Activated CD8-positive, alpha-beta memory T cell treated with anti-CD3 and anti-CD28 coated beads for 48 hours (primary cell): ENCODE results near the gene SLC22A23.

ENCODE experiments used
- DNase-seq, 3 experiments: peaks; one replicate each; pipeline ENCODE4 v3.0.0-alpha.2; 2020; ENCODE audit warnings: low read depth in 2 of 3, low spot score in 2 of 3

Gene SLC22A23

DNA sequence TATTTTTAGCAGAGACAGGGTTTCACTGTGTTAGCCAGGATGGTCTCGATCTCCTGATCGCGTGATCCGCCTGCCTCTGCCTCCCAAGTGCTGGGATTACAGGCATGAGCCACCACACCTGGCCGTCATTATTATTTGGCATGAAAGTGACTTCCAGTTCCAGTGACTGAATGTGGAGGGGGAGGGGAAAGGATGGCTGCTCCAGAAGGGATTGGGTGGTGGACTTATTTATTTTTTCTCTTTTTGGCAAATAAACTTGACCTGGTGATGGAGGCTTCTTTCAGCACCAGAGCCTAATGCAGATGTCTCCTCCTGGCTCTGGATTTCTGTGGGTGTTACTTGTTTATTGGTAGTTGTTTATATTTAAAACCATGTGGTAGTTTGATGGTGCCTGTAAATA, 16.9 kb upstream of the SLC22A23 start:
- DNase-seq: no peak

DNA sequence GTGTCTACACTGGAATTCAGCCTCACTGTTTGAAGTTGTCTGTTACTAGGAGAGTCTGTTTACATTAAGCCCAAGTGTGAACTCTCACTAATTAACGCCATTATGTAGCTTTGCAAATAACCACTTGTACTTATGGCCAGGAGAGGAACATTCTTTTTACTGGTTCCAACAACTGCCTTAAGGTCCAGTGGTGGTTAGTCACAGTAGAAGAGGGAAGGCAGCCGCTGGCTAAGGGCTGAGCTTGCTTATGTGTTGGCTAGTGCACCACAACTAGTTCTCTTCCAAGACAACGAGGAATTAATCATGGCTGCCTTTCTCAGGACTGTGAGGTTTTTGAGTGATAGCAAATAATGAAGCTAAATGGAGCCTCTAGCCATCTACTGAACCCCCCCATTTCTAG, 14.9 kb upstream of the SLC22A23 start:
- no peak for DNase-seq

DNA sequence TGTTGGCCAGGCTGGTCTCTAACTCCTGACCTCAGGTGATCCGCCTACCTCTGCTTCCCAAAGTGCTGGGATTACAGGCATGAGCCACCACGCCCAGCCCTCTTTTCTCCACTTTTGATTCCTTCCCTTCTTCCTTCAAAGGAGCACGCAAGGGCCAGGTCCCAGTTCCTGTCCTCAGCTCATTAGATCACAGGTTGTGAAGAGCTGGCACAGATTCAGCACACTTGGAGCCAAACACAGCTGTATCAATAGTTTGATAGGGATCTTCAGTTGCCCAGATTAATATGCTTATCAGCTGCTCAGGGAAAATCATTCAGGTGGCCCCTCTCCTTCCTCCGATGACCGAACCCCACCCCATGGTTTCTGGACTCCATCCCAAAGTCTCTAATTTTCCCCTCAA, 14.4 kb upstream of the SLC22A23 start:
- DNase-seq: no peak

DNA sequence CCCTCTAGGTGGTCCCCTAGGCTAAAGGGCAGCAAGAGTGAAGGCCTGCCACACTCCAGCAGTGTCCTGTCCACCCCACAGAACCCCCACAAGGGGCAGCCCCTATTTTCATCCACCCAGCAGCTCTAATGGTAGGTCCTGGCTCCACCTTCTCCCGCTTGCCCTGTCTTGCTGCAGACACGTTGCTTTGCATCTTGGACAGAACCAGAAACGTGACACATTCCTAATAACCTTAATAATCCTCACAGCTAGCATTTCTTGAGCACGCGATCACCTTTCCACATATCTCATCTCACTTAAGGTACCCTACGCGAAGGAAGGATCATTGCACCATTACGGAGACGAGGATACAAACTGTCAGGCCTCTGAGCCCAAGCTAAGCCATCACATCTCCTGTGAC, 11.7 kb upstream of the SLC22A23 start:
- DNase-seq: no peak

DNA sequence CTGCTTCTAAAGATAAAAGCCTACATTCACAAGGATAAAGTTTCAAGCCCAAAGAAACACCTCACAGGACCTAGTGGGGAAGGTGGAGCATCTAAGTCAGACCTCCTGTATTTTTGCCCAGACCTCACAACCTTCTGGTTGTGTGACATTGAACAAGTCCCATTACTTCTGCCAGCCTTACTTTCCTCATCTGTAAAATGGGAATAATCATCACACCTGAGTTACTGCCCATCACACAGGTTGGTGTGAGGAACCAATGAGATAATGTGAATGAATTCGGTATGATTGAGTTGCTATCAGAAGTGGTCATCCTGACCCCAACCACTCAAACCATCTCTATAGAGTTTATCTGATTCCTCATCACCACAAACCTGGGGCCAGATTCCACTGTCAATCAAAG, 11.1 kb upstream of the SLC22A23 start:
- DNase-seq: no peak

DNA sequence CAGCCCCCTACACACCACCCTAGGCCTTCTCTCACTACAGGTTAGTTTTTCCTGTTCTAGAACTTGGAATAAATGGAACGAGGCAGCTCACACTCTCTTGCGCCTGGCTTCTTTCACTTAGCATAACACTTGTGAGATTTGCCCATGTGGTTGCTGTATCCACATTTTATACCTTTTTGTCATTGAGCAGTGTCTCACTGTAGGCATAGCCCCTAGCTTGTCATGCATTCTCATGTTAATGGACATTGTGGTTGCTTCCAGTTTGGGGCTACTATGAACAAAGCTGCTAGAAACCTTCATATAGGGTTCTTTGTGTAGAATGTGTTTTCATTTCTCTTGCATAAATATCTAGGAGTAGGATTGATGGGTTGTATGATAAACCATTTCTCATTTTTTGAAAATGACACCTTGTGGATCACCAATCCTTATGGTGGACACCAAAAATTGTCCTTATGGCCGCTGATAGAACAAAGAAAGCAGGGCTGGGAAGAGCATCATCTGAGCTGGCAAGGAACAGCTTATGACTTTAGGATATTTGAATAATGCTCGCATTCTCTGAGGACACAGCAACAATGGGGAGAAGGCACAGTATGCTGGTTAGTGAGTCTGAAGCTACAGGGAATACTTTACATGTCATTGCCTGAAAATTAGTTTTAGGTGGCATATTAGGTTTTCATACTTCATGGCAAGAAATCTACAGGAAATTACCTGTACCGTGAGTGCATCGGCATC, 9.8 kb upstream of the SLC22A23 start:
- no peak for DNase-seq

DNA sequence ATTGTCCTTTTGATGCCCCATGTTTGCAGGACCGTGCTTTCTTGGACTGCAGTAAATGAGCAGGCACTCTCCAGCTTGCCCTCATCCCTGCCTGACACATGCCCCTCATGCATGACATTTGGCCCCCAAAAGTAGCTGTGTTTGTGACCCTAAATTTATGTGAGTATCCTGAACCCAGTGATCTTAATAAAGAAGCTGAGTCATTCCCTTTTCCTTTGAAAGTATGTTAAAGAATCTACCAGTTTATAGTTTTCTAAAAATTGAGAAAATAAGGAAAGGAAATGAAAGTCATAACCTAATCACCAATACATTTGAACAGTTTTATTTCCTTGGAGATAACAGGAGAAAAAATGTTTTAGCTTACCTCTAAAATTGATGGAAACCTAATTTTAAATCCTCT, 3.4 kb upstream of the SLC22A23 start:
- no peak for DNase-seq

DNA sequence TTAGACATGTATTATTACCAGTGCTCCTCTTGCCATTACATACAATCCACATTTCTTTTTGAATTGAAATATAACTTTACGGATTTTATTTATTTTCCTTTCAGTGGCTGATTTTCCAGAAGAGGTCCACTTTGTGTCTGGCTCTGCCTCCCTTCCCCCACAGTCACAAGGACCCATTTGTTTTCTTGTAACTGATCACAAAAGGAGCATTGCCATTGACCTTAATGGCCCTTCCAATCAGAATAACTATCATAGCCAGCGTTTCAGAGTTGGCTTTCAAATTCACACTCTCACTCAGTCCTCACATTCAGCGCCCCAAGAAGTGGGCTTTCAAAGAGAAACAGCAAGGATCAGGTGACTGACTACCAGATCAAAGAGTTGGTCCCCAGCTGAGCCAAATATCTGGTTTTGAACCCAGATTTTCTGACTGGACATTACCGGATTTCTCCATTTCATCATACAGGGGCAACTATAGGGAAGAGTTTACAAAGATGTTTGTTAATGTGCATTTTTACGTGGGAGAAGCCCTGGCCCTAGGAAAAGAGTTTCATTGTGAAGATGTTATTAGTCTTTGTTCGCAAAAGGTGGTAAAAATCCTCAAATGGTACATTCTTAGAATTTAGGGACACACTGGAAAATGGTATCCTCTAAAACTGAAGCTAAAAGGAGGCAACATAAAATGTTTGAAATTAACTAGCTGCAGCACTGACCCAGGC, 2.0 kb upstream of the SLC22A23 start:
- no peak for DNase-seq

DNA sequence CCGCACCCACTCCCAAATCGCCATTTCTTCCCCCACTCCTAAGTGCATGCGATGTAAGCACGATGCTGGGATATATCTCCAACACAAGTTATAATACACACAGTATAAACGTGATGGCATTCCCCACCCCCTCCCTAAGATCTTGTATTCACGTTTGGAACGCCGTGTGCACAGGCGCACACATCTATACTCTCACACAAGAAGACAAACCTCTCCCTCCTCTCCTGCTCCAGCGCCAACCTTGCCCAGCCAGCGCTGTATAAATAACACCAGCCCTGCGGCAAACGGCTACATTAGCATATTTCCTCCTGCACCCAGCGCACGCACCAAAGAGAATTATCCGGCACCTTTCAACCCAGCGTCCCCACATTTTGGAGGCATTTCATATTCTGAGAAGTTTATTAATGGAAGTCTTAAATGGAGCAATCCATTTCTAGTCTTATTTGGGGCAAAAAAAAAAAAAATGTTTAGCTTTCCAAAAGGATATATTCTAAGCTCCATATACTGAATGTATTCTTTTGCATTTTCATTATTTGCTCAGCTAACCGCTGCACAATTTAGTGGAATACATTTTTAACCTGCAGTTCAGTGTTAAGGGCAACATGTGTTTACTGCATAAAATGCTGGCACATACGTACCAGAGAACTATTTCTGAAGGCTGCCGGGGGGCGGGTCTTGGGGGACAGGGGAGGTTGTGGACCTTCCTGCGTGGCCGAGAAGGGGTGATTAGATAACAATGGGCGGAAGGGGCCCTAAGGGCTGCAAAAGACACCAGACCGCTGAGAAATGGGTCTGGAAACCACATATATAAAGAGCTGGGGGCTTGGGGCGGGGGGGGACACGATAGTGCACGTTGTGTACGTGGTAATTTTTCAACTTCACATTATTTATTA, 1.1 kb upstream of the SLC22A23 start:
- DNase-seq: no peak

DNA sequence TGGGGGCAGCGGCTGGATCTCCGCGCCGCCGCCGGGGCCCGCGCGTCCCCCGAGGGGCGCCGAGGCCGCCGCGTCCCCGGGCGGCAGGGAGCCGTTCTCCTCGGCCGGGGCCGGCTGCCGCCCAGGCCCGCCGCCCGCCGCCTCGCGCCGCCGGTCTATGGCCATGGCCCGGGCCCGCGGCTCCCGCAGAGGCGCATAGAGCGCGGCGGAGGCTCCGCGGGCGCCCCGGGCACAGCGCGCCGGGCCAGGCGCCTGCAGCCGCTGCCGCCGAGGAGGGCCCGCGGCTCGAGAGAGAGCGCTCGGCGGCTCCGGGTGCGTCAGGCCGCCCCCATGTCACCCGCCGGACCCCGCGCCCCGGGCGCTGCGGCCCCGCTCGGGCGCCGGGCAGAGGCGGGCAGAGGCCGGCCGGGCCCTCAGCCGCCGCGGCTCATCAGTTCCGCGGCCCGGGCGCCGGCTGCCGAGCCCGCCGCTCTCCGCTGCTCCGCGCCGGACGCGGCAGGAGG, 404 bp downstream of the SLC22A23 start:
- no peak for DNase-seq

DNA sequence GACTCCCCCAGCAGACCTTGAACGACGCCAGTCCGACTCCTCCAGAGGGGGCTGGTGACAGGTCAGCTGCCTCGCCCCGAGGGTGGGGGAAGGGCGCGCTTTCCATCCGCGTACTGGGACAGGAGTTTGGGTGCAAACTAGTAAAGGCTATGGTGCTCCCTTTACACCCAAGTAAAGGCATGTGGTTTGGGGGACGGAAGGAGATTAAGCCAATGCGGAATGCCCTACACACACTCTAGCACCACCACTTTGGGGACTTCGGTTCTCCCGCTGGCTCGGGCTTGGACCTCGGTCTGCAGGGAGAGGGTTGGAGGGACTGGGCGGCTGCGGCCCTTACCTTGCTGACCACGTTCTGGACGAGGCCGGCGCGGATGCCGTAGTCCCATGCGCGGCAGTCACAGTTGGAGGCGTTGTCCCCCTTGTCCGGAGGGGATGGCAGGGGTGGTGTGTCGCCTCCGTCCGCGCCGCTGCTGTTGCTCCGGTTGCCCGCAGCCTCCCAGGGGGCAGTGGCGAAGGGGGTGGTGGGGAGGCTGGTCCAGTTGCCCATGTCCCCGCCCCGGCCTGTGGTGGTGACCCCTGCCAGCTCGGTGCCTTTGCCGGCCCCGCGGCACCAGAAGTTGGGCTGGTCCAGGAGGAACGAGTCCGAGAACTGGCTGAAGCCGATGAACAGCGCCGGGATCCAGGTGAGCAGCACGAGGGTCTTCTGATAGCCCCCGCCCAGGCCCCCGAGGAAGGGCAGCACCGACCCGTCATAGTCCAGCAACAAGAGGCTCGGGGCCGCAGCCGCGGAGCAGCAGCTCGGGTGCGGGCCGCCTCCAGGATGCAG, 1.1 kb downstream of the SLC22A23 start:
- DNase-seq: no peak

DNA sequence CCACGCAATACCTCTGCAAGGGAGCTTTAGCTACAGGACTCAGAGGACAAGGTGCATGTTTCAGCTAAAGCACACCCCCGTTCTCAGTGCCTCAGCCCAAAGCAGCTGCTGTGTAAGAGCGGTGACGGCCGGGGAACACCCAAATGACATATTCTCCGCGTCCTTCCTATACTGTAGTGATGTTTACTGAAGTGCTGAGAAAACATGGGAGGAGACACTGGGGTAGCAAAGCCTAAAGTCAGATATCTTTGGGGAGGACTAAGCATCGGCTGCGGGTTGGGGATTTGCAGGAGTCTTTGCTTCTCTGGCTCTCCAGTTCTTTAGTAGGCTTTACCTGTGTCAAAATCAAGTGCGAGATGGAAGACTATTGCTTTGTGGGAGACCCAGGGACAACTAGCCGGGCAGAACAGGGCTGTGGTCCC, 1.7 kb downstream of the SLC22A23 start:
- no peak for DNase-seq

DNA sequence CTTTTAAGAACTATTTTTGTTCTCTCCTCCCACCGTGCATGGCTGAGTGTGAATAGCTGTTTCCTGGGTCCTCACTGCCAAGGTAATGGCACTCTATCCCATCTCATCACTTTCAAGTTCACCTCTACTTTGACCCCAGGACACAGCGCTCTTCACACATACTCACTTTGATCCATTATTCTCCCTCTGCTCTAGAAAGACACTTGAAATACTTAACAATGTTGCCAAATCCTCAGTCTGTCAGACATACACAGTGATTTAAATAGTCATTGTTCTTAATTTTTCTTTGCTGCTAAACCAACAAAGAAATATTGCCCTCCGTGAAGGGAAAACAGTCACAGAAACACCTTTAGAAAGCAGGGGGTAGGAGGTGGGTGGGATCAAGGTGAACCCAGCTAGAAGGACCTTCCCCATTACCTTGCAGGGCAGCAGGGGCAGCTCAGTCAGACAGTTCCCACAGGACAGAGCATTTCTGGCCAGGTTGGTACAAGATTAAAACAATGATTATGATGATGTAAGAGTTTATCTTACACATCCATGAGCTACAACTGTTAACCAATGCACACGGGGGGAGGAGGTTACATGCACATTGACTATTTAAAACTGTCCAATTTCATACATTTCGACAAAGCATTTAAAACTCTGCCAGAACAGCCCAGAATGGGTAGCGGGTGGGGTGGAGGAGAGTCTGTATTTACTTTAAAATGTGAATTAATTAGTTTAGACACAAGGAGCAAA, 2.4 kb downstream of the SLC22A23 start:
- no peak for DNase-seq

DNA sequence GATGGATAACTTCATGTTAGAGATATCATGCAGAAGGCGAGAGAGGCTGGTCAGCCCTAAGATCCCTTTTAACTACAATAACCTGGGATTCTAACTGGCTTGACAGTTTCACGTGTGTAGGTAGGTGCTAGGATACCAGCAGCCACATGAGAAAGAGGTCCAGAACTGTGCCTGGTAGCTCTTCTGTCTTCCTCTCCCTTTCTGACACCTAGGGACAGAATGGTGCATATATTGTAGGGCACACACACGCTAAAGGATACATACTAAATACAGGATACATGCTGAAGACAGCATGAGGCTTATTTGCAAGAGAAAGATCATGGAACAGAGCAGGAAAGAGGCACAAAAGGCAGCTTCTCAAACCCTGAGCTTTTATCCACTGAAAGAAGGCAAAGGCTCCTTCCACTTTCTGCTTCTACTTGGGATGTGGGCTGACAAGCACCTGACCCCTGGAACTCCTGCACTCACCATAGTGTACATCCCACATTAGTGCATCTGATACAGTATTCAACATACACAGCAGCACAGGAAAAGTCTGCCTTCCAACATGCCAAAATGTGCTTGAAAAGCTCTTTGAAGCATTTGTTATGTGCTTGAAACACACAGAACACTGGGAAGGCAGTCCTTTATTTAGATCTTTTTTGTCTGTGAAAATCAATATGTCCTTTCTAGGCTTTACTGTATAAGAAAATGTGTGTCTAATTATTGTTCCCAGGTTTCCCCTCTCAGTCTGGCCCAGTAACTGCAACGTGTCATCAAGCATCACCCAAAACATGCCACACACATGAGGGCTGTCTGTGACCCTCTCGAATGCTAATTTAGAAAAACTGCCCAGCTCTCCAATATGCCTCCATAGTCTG, 3.2 kb downstream of the SLC22A23 start:
- no peak for DNase-seq

DNA sequence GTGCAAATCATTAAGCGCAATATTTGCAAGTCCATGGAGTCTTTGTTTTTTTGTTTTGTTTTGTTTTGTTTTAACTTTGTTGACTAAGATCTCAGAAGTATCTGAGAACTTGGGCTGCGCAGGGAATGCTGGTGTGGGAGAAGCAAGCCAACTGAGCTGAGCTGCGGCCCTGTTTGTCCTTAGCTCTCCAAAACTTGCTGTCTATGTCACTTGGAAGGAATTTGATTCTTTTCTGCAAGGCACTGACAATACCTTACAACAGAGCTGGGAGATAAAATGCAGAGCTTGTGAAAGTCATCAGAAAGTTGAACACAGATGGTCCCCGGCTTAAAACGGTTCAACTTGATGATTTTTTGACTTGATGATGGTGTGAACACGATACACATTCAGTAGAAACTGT, 5.4 kb downstream of the SLC22A23 start:
- DNase-seq: no peak

DNA sequence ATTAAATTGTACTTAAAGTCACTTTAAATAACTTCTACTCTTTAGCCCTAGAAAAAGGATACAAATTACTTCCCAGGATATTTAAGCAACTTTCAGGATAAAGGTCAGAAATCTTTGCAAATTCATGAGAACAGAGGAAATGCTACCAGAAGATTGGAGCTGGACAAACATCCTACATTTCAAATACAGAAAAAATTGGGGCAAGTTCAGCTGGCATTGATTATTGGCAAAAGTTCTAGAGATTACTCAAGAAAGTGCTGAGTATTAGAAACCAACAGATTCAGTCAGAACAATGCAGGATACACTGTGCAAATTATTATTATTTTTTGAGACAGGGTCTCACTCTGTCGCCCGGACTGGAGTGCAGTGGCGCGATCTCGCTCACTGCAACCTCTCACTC, 6.0 kb downstream of the SLC22A23 start:
- DNase-seq: no peak

DNA sequence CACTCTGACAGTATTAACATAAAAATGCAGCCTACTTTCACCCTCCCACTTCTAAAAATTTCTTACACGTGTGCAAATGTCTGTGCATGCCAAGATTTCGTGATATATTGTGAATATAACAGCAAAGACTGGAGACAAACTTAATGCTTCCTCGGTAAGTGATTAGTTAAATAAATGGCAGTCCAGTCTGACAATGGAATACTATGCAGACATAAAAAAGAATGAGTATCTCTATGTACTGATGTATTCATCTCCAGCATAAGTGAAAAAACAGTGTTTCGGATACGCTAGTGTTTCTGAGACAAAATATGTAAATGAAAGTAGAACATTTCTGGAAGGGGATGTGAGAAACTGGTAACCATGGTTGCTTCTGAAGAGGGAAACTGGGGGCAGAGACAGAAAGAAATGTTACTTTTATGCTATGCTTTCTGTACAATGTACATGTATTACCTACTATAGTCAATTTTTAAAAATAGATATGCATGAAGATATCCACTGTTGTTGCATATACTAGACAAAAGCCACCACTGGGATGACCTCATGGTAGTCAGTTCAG, 7.0 kb downstream of the SLC22A23 start:
- DNase-seq: no peak

DNA sequence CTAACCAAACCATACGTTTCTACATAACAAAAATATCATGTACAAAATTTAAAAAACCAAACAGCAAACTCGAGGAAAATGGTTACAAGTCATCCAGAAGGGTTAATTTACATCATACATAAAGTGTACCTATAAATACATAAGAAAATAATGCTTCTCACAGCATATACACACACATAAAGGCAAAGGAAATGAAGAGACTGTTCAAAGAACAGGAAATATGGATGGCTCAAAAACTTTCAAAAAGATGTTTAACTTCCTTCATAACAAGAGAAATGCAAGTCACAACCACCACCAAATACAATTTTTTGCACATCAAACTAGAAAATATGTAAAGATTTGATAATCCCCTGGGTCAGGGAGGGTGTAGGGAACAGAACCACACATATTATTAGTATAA, 7.5 kb downstream of the SLC22A23 start:
- DNase-seq: no peak

DNA sequence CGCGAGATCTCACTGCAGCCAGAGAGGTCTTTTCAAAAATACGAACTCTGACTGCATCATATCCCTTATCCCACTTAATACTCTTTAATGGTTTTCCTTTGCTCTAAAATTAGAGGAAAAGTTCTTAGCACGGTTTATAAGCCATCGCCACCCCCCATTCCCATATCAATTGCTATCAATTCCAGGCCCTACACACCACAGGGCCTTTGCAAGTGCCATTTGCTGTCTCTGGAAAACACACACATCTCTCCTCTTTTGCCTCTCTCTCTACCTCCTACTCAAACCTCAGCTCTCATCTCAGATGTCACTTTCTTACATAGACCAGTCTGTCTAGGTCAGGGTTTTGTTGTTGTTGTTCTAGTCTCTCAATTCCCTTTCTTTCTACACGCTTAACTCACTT, 9.8 kb downstream of the SLC22A23 start:
- DNase-seq: no peak
